Effector CD4-positive, alpha-beta T cell (primary cell): ENCODE data around the gene HSP90AB1.

Experiments used
- DNase-seq: peaks from one replicate; pipeline ENCODE4 v3.0.0-alpha.2; 2020

HSP90AB1 gene

DNA sequence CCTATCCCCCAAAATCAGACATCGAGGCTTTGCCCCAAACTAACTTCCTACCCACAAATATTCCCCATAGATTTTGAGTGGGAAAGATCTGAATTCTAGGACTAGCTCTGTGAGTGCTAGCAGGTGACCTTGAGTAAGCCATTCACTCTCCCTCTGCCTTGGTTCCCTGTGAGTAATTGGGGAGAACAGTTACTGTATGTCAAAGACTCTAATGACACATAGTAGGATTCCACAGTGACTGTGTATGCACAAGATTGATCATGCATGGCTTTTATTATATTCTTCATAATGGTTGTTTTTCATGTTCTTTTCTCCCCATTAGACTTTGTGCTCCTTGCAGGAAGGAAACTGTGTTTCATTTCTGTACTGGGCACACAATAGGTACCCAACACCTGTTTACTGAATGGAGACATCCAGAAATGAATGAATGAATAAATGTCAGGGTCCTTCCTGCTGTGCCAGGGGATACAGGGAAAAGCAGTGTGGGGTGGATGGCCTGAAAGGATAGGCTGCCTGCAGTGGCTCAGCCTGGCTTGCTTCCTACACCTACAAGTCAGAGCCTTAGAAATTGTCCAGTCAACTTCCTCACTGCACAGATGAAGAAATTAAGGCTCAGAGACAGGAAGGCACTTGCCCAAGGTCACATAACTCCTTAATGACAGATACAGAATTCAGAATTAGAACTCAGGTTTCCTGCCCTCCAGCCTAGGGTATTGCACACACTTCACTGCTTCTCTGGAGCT is 22.4 kb downstream of the HSP90AB1 start:
- no peak for DNase-seq

DNA sequence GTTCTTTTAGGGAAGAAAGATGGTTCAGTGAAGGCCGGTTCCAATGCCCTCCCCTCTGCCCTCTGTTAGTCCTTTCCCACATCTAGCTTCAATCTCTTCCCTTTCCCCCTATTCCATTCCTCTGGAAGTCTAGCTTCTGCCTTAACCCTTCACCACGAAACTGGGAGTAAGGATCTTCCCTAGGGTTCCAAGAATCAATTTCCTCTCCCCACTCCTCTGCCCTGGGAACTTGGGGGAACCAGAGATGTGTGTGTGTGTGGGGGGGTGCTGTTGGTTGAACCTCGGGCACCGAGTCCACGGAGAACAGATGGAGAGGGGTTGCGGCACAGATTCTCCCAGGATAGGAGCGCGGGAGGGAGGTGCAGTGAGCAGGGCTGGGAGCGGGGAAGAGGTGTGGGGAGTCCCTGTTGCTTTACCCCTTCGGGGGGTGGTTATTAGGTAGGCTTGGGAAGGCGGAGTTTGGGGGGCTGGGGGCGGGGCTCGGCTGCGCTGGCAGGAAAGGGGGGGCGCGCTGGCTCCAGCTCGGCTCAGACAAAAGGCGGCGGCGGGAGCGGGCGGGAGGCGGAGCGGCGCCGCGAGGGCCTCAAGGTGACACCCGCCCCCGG is 23.1 kb downstream of the HSP90AB1 start, which contains the start of gene TMEM151B:
Gene TMEM151B, plus strand, starts transcription at position 530 of the 605 bp plus-strand sequence. CDS start 293 bp downstream, outside the sequence.
- no peak for DNase-seq

- DNase-seq: no peak
Measured at GRCh38 chr6:44270526-44271405, 23.9 kb downstream of the HSP90AB1 start.

- no peak for DNase-seq
Measured at GRCh38 chr6:44271406-44271723, 24.5 kb downstream of the HSP90AB1 start.

DNA sequence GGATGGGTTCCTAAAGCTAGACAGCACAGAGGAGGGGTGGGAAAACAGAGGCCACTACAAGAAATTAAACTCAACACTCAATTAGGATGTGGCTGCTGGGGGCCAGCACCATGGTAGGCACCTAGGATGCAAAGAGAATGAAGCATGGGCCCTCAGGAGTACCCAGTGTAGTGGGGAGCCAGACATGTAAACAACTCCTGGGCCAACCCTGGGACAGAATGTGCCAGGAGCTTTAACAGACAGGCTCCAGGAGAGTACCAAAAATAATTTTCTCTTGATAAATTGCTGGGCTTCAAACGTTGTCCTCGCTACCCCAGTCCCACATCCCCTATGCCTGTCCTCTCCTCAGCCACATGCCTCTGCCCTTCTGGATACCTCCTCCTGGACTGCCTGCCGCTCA is 25.0 kb downstream of the HSP90AB1 start:
- DNase-seq: no peak

GRCh38 chr6:44272529-44272928 is 25.6 kb downstream of the HSP90AB1 start:
- DNase-seq: no peak

DNA sequence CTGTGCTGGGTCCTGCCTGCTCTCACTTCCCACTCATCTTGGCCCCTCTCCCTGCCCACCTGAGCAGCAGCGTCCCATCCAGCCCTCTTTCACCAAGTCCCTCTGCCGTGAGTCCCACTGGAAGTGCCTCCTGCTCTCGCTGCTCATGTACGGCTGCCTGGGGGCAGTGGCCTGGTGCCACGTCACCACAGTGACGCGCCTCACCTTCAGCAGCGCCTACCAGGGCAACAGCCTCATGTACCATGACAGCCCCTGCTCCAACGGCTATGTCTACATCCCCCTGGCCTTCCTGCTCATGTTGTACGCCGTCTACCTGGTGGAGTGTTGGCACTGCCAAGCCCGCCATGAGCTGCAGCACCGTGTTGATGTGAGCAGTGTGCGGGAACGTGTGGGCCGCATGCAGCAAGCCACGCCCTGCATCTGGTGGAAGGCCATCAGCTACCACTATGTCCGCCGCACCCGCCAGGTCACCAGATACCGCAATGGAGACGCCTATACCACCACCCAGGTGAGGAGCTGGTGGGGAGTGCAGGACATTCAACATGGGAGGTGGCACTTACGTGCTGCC is 26.2 kb downstream of the HSP90AB1 start:
- no peak for DNase-seq

DNA sequence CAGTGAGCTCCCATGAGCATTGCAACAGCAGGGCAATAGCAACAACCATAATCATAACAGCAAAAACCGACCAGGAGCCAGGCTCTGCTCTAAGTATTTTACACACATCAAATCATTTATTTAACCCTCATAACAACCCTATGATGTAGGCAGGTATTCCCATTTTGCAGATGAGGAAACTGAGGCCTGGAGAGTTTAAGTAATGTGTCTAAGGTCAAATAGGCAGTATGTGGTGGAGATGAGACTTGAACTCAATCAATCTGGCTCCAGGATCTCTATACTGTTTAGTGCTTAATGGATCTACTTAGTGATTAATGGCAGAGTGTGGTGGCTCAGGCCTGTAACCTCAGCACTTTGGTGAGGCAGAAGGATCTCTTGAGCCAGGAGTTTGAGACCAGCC is 26.7 kb downstream of the HSP90AB1 start:
- no peak for DNase-seq

DNA sequence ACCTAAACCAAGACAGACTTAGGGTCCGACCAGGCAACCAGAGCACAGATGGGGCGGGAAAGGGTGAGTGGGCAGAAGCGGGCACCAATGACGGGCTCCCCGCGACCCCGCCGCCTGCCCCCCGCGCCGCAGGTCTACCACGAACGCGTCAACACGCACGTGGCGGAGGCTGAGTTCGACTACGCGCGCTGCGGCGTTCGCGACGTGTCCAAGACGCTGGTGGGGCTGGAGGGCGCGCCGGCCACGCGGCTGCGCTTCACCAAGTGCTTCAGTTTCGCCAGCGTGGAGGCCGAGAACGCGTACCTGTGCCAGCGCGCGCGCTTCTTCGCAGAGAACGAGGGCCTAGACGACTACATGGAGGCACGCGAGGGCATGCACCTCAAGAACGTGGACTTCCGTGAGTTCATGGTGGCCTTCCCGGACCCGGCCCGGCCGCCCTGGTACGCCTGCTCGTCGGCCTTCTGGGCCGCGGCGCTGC is 28.4 kb downstream of the HSP90AB1 start:
- DNase-seq: no peak

DNA sequence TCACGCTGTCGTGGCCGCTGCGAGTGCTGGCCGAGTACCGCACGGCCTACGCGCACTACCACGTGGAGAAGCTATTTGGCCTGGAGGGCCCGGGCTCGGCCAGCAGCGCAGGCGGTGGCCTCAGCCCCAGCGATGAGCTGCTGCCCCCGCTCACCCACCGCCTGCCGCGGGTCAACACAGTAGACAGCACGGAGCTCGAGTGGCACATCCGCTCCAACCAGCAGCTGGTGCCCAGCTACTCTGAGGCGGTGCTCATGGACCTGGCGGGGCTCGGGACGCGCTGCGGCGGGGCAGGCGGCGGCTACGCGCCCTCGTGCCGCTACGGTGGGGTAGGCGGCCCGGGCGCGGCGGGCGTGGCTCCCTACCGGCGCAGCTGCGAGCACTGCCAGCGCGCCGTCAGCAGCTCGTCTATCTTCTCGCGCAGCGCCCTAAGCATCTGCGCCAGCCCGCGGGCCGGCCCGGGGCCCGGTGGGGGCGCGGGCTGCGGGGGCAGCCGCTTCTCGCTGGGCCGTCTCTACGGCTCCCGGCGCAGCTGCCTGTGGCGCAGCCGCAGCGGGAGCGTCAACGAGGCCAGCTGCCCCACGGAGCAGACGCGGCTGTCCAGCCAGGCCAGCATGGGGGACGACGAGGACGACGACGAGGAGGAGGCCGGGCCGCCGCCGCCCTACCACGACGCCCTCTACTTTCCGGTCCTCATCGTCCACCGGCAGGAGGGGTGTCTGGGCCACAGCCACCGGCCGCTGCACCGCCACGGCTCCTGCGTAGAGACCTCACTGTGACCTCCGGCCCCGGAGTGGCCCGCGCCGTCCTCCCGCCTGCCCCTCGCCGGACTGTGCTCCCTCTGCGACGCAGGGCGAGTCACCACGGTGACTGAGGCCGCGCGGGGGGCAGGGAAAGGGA is 29.1 kb downstream of the HSP90AB1 start:
- DNase-seq: no peak

- DNase-seq: no peak
Measured at GRCh38 chr6:44276667-44277640, 30.1 kb downstream of the HSP90AB1 start.

GRCh38 chr6:44277763-44278162 is 30.9 kb downstream of the HSP90AB1 start:
- no peak for DNase-seq

DNA sequence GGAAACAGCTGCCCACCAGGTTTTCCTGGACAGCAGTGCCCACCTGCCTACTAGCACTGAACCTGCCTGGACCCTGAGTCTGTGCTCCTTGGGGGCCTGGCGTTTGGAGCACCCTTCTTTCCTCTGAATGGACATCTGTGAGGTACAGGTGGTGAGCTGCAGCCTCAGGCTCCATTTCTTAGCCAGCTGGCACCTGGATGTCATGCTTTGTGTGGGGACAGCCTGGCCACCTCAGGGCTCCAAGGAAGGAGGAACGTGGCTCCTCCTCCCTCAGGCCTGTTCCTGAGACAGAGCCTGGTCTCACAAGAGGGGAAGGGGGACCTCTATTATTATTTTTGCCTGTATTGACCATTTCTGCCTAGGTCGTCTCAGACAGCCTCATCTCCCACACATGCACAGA is 31.4 kb downstream of the HSP90AB1 start:
- no peak for DNase-seq

DNA sequence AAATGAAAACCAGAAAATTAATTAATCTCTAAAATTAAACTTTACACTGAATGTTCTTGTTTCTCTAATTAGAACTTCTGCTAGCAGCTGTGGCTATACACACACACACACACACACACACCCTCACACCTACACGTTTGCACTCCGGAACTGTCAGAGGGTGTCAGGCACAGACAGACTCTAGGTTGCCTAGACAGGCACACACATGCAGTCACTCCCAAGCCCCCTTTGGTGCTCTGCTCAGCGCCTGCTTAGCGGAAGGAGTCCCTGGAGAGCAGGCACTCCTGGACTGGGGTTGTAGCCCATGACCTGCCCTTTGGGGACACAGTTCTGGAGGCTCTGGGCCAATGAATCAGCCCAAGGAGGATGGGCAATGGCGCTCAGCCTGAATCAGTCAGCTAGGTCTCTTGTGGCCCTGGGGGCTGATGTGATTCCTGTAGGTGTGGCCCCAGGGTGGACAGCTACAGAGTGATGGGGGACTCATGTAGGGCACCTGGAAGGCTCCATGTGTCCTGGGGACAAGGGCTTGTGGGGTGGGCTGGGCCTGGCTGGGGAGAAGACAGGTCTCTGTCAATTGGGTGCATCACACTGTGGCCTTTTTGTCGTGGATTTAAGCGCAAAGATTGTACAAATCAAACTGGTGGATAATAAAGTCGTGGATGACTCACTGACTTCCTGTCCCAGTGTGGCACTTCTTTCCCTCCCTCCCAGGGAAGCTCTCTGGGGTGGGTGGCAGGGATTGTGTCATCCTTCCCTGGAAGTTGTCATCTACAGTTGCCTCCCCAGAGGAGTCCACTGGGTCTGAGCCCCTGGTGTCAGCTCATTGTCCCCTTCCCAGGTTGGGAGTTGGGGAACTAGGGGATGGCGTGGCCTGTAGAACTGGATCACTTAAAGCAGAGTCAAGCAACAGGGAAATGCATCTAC is 32.1 kb downstream of the HSP90AB1 start:
- DNase-seq: no peak

- no peak for DNase-seq
Measured at GRCh38 chr6:44284121-44284520, 37.2 kb downstream of the HSP90AB1 start.

DNA sequence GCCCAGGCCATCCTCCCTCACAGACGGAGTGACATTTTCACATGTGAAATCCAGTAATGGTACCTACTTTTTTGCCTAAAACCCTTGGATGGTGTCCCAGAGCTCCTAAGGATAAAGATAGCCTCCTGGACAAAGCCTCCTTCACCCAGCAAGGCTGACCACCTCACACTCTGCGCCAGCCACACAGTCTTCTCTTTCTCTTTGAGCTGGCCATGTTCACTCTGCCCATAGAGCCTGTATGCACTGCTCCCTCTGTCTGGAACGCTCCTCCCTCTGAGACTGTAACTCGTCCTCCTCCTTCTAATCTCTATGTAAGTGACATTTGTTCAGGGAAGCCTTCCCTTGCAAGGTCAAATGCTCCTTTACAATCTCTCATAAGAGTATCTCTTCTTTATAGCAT is 38.0 kb downstream of the HSP90AB1 start:
- no peak for DNase-seq

- no peak for DNase-seq
Measured at GRCh38 chr6:44285552-44286284, 38.8 kb downstream of the HSP90AB1 start.

DNA sequence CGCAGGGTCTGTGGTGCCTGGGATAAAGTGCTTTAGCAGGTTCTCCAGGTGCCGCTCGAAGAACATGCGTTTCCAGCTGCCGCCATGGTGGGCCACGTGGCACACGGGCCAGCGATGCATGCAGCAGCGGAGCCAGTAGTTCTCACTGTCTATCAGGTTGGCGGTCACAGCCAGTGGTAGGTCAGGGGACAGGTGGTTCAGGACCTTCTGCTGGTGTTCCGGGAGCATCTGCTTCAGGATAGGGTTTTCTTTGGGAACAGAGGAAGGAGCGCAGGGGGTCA is 39.3 kb downstream of the HSP90AB1 start:
- DNase-seq: no peak

GRCh38 chr6:44286747-44287146 is 39.8 kb downstream of the HSP90AB1 start:
- no peak for DNase-seq
